Kidney epithelial cell (primary cell): Measurements from ENCODE around the gene ZSCAN25. TPM values are rescaled to one million over a fixed set of nuclear protein-coding genes. Genes with fewer than 3 reads are reported as not detected.
"Not testable (repeated sequence)": the region's sequence is repeated elsewhere in the genome, so short reads cannot be mapped to it uniquely, and the experiment has no call there.

Source experiments
- DNase-seq: peaks from one replicate; pipeline ENCODE4 v3.0.0-alpha.2; 2010; ENCODE audit warnings: low read depth
- H3K27me3 ChIP-seq: 2 replicates; pipeline ENCODE4 v1.6.0; 2011; ENCODE audit warnings: low read length; ENCODE audit not compliant: control insufficient read depth, insufficient read depth
- H3K36me3 ChIP-seq: 2 replicates; pipeline ENCODE4 v1.5.1; 2011; ENCODE audit warnings: low read length; ENCODE audit not compliant: control insufficient read depth, insufficient read depth
- H3K4me3 ChIP-seq: 2 replicates; pipeline ENCODE4 v1.5.1; 2011; ENCODE audit warnings: low read depth, mild to moderate bottlenecking, control low read depth, low read length
- total RNA-seq: library from RNA; depleted of rRNA; stranded (reverse); fragments of >200 nt; gene quantifications from 2 replicates; pipeline ENCODE4 v1.2.3, GENCODE V29; 2015
- TF ChIP-seq, protein P1 (sequence below): IDR thresholded peaks from 2 replicates; pipeline ENCODE4 v1.5.1; 2011; ENCODE audit warnings: mild to moderate bottlenecking, moderate library complexity, low read length, control low read depth, inconsistent platforms; ENCODE audit not compliant: insufficient read depth, poor library complexity, severe bottlenecking

ZSCAN25 gene
- total RNA-seq, 1 donor from 2014 or later: 12.9 TPM

DNA sequence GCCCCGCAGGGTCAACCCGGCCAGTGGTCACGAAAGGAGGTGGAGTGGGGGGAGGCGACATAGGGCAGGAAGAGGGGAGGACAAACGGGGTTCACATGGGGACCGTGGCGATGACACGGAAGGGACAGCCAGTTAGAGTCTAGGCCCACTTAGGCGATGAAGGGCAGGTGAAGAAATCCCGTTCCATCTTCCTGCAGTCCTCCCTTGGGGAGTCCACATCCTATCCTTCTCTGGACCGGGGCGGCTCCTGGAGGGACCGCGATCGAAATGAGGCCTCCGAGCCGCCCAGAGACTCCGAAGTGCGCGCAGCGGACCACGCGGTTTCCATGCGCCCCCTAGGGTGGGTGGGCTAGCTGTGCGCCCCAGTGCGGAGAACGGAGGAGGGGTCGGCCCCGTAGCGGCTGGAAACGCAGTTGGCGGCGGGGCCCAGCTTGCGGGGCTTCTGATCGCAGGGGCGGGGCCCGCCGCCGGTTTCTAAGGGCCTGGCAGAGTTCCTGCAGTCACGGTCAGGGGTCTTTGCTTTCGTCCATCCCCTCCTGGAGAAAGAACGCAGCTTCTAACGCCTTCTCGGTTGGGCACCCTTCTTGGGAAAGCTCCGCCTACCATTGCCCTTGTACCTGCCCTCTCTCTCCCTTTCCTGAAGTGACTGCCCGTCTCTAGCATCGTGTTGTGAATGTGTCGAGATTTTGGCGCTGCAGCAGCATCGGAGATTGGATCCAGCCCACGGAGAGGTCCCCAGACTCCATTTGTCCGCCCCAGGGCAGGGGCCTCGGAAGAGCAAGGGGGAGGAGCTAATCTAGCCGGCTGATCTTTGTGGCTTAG is 36.6 kb upstream of the ZSCAN25 start:
- H3K27me3 ChIP-seq: no peaks in the 10 kb centered on the region
- TF ChIP-seq, protein P1, sequence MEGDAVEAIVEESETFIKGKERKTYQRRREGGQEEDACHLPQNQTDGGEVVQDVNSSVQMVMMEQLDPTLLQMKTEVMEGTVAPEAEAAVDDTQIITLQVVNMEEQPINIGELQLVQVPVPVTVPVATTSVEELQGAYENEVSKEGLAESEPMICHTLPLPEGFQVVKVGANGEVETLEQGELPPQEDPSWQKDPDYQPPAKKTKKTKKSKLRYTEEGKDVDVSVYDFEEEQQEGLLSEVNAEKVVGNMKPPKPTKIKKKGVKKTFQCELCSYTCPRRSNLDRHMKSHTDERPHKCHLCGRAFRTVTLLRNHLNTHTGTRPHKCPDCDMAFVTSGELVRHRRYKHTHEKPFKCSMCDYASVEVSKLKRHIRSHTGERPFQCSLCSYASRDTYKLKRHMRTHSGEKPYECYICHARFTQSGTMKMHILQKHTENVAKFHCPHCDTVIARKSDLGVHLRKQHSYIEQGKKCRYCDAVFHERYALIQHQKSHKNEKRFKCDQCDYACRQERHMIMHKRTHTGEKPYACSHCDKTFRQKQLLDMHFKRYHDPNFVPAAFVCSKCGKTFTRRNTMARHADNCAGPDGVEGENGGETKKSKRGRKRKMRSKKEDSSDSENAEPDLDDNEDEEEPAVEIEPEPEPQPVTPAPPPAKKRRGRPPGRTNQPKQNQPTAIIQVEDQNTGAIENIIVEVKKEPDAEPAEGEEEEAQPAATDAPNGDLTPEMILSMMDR: peak; percentile 48

DNA sequence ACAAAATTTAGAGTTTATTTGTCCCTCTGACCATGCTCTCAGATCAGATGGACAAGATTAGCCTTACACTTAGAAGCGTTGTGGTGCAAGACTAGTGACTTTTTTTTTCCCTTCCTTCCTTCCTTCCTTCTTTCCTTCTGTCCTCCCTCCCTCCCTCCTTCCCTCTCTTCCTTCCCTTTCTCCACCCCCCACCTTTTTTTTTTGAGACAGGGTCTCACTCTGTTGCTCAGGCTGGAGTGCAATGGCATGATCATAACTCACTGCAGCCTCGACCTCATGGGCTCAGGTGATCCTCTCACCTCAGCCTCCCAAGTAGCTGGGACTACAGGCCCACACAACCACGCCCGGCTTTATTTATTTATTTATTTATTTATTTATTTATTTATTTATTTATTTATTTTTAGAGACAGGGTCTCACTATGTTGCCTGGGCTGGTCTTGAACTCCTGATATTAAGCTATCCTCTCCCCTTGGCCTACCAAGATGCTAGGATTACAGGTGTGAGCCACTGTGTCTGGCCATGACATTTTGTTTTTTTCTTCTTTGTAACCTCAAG is 35.9 kb upstream of the ZSCAN25 start:
- H3K4me3 ChIP-seq: peak overlapping the region; percentile 32
- not testable (repeated sequence) for H3K36me3 ChIP-seq, H3K27me3 ChIP-seq, DNase-seq

More for the DNA sequence above, 36.6 kb upstream of the ZSCAN25 start:
- Histone ChIP-seq H3K4me3 (peak overlapping the region; percentile 32), H3K36me3 (no peaks in the 10 kb centered on the region)
- DNase-seq: no peak

DNA sequence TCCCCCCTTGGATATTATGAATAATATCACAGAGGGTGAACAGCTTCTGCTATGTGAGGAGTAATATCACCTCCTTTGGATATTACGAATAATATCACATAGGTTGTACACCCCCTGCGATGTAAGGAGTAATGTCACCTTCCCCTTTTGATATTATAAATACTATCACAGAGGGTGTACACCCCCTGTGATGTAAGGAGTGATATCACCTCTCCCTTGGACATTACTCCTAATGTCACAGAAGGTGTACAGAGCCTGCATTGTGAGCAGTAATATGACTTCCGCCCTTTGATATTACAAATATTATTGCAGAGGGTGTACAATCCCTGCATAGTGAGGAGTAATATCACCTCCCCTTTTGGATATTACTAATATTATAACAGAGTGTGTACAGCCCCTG is 27.9 kb upstream of the ZSCAN25 start:
- DNase-seq: no peak
- no peaks in the 10 kb centered on the region for H3K36me3 ChIP-seq
- TF ChIP-seq, protein P1: no peak
- no peaks in the 10 kb centered on the region for H3K27me3 ChIP-seq
- no peak overlapping the region for H3K4me3 ChIP-seq

DNA sequence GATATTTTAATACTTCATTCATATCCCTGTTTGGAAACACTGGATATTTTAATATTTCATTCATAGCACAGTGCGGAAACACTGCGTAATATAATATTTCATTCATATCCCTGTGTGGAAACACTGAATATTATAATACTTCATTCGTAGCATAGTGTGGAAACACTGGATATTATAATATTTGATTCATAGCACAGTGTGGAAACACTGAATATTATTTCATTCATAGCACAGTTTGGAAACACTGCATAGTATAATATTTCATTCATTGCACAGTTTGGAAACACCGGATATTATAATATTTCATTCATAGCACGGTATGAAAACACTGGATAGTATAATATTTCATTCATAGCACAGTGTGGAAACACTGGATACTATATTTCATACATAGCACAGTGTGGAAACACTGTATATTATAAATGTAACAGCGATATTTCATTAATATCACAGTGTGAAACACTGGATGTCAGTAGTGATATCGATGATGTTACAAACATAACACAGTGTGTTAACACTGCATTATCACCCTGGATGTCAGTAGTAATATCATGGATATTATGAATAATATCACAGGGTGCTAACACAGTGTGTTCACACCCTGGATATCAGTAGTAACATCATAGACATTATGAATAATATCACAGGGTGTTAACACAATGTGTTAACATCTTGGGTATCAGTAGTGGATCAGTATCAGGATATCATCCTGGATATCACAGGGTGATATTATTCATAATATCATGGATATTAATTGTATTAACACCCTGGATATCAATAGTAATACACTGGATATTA is 21.6 kb upstream of the ZSCAN25 start:
- DNase-seq: no peak
- no peaks in the 10 kb centered on the region for H3K27me3 ChIP-seq

DNA sequence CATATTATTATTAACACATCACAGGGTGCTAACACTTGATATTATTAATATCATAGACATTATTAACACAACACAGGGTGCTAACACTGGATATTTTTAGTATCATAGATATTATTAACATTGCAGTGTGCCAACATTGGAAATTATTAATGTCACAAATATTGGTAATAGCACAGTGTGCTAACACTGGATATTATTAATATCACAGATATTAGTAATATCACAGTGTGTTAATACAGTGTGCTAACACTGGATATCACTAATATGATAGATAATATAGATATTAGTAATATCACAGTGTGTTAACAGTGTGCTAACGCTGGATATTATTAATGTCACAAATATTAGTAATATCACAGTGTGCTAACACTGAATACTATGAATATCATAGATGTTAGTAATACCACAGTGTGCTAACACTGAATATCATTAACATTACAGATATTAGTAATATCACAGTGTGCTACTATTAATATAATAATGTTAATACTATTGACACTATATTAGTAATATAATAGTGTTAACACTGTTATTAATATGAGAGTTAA is 20.3 kb upstream of the ZSCAN25 start:
- Histone ChIP-seq H3K4me3 (no peak overlapping the region), H3K27me3 (no peaks in the 10 kb centered on the region), H3K36me3 (no peaks in the 10 kb centered on the region)
- no peak for DNase-seq
- TF ChIP-seq, protein P1: no peak

More for the DNA sequence above, 21.6 kb upstream of the ZSCAN25 start:
- TF ChIP-seq, protein P1: no peak
- H3K36me3 ChIP-seq: no peaks in the 10 kb centered on the region
- no peak overlapping the region for H3K4me3 ChIP-seq

DNA sequence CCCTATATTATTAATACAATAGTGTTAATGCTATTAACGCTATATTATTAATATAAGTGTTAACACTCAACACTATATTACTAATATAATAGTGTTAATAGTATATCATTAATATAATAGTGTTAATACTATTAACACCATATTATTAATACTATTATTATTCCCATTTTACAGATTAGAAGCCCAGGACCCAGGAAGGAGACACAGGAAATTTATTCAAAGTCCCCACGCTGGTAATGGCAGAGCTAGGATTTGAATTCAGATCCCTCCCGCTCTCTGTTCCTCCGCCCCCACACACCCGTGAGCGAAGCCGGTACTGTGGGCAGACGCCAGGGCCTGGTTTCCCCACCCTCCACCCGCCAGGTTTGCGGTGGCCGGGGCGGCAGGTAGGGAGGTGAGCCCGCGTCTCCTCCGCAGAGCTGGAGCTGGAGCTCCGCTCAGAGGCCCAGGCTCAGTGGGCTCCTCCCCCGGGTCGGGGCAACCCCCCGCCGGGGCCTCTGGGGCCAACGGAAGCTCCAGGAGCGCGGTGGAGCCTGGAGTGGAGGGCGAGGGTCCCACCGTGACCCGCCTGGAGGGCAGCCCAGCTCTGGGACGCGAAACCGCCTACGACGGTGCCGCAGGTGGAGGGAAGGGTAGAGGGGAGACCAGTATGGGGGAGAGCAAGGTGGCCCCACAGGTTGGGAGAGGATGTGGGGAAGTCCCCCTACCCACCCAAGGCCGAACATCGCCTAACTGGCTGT is 18.8 kb upstream of the ZSCAN25 start, which contains the start of gene TMEM225B:
TSS of gene TMEM225B (plus strand) at position 506 of the 740 bp plus-strand sequence. CDS start 6,122 bp downstream, outside the sequence.
- H3K27me3 ChIP-seq: no peaks in the 10 kb centered on the region
- DNase-seq: no peak

More for the DNA sequence above, 18.8 kb upstream of the ZSCAN25 start, which contains the start of gene TMEM225B:
- Histone ChIP-seq H3K4me3 (no peak within 1 kb of the TSS), H3K36me3 (no peaks in the 10 kb centered on the region)
- TF ChIP-seq, protein P1: no peak
